HG03159 (cell line): ENCODE measurements around the gene C19orf12.
"Not testable (repeated sequence)": the region's sequence is repeated elsewhere in the genome, so short reads cannot be mapped to it uniquely, and the experiment has no call there.

ENCODE experiments used
- ATAC-seq: cut with Tn5 transposase; IDR thresholded peaks from one replicate; pipeline ENCODE4 v1.9.1; 2021; ENCODE audit warnings: mild to moderate bottlenecking, moderate library complexity; ENCODE audit not compliant: unreplicated experiment

C19orf12 gene

GRCh38 chr19:29731331-29731850 is 16.3 kb upstream of the C19orf12 start:
- ATAC-seq: no peak

GRCh38 chr19:29727906-29728305 is 12.8 kb upstream of the C19orf12 start:
- ATAC-seq: no peak

GRCh38 chr19:29724746-29725145 is 9.7 kb upstream of the C19orf12 start:
- no peak for ATAC-seq

GRCh38 chr19:29724102-29724641 is 9.1 kb upstream of the C19orf12 start:
- no peak for ATAC-seq

GRCh38 chr19:29717051-29717450 is 2.0 kb upstream of the C19orf12 start:
- no peak for ATAC-seq

- ATAC-seq: peak; percentile 12
Observed at GRCh38 chr19:29715701-29716581, 880 bp upstream of the C19orf12 start.

GRCh38 chr19:29714371-29714952 is 599 bp downstream of the C19orf12 start:
- ATAC-seq: peak; percentile 6

- ATAC-seq: no peak
Observed at GRCh38 chr19:29712744-29713516, 2.1 kb downstream of the C19orf12 start.

GRCh38 chr19:29711584-29712132 is 3.4 kb downstream of the C19orf12 start:
- ATAC-seq: no peak

GRCh38 chr19:29709440-29709798 is 5.6 kb downstream of the C19orf12 start:
- not testable (repeated sequence) for ATAC-seq

- ATAC-seq: no peak
Observed at GRCh38 chr19:29708554-29709439, 6.3 kb downstream of the C19orf12 start.

- ATAC-seq: no peak
Observed at GRCh38 chr19:29706635-29707034, 8.4 kb downstream of the C19orf12 start.

- no peak for ATAC-seq
Observed at GRCh38 chr19:29705706-29706105, 9.4 kb downstream of the C19orf12 start.

GRCh38 chr19:29704562-29705558 is 10.2 kb downstream of the C19orf12 start:
- ATAC-seq: no peak

GRCh38 chr19:29702963-29703320 is 12.1 kb downstream of the C19orf12 start:
- no peak for ATAC-seq

GRCh38 chr19:29702161-29702962 is 12.7 kb downstream of the C19orf12 start:
- ATAC-seq: no peak

- ATAC-seq: no peak
Observed at GRCh38 chr19:29700498-29700897, 14.6 kb downstream of the C19orf12 start.

- ATAC-seq: no peak
Observed at GRCh38 chr19:29699861-29700260, 15.2 kb downstream of the C19orf12 start.
